NCI-H2196 treated with DMSO at 0.1 percent for 48 hours (cell line): ENCODE data around the gene TBC1D16.
"Not testable (repeated sequence)": the region's sequence is repeated elsewhere in the genome, so short reads cannot be mapped to it uniquely, and the experiment has no call there.

Source experiments
- DNase-seq: peaks from one replicate; lab custom pipeline; 2025; ENCODE audit not compliant: unreplicated experiment; lab: John Stamatoyannopoulos, UW

The TBC1D16 gene

GRCh38 chr17:79902146-79902791, 133.4 kb downstream of the TBC1D16 start:
- no peak for DNase-seq

- no peak for DNase-seq
Measured at GRCh38 chr17:79901131-79901530, 134.5 kb downstream of the TBC1D16 start.

GRCh38 chr17:79899584-79899983, 136.1 kb downstream of the TBC1D16 start:
- DNase-seq, result no peak

- no peak for DNase-seq
Measured at GRCh38 chr17:79897243-79898063, 138.2 kb downstream of the TBC1D16 start.

GRCh38 chr17:79893457-79893856, 142.2 kb downstream of the TBC1D16 start:
- DNase-seq, result not testable (repeated sequence)

- DNase-seq, result peak; percentile 88
Measured at GRCh38 chr17:79892457-79893241, 143.0 kb downstream of the TBC1D16 start.

- no peak for DNase-seq
Measured at GRCh38 chr17:79891113-79891730, 144.4 kb downstream of the TBC1D16 start.

- DNase-seq, result no peak
Measured at GRCh38 chr17:79890706-79891105, 145.0 kb downstream of the TBC1D16 start.

GRCh38 chr17:79888811-79889634, 146.6 kb downstream of the TBC1D16 start:
- DNase-seq, result no peak

- no peak for DNase-seq
Measured at GRCh38 chr17:79888009-79888540, 147.6 kb downstream of the TBC1D16 start.

GRCh38 chr17:79887451-79887991, 148.2 kb downstream of the TBC1D16 start:
- DNase-seq, result no peak

- no peak for DNase-seq
Measured at GRCh38 chr17:79883202-79883601, 152.5 kb downstream of the TBC1D16 start.
